SH-SY5Y (cell line): ENCODE measurements around the gene ESRRB.

Source experiments
- GATA2 ChIP-seq: IDR thresholded peaks from 2 replicates; pipeline ENCODE4 v1.6.1; 2011; ENCODE audit warnings: mild to moderate bottlenecking, low read depth, low read length
- GATA3 ChIP-seq: IDR thresholded peaks from 2 replicates; pipeline ENCODE4 v1.6.1; 2011; ENCODE audit warnings: low read depth, mild to moderate bottlenecking, low read length, moderate library complexity

- TF ChIP-seq GATA3 (no peak), GATA2 (no peak)
Measured at GRCh38 chr14:76457841-76458240, 81.9 kb downstream of the ESRRB start.
